H1 (cell line): Measurements from ENCODE around the gene ADCY9. TPM values are rescaled to one million over a fixed set of nuclear protein-coding genes. Genes with fewer than 3 reads are reported as not detected.

Experiments used
- CTCF ChIA-PET: fragments of 300-600 bp; sonication (Branson Sonifier 250); formaldehyde crosslinking; loops from one replicate; lab custom pipeline; 2021; ENCODE audit not compliant: partially characterized antibody; lab: Charles Lee
- POLR2A ChIA-PET: fragments of 300-600 bp; sonication (Branson Sonifier 250); formaldehyde crosslinking; loops from one replicate; lab custom pipeline; 2021; ENCODE audit warnings: inconsistent platforms; ENCODE audit not compliant: partially characterized antibody; lab: Charles Lee
- DNase-seq, 2 experiments: peaks; one replicate each; pipeline versions ENCODE4 v3.0.0 to v3.0.0-alpha.2; 2010 to 2022; ENCODE audit warnings: low spot score in 2 of 2, low read depth in 1 of 2, mixed read lengths in 1 of 2
- FAIRE-seq: peaks from 2 replicates; lab custom pipeline; 2011; peaks lifted over from hg19 to GRCh38; lab: Jason Lieb, UNC
- H2AFZ ChIP-seq: 2 replicates; pipeline ENCODE4 v1.8.1; 2012; ENCODE audit warnings: low read length, inconsistent platforms
- H2AK5ac ChIP-seq: 2 replicates; pipeline ENCODE4 v1.6.1; 2013; ENCODE audit warnings: low read depth, low read length
- H2BK120ac ChIP-seq: replicated peaks from 2 replicates; pipeline ENCODE3; 2013; ENCODE audit warnings: low read depth, low read length, inconsistent platforms
- H2BK12ac ChIP-seq: 2 replicates; pipeline ENCODE4 v1.6.1; 2013; ENCODE audit warnings: low read depth, low read length
- H2BK15ac ChIP-seq: 2 replicates; pipeline ENCODE4 v1.6.1; 2013; ENCODE audit warnings: low read length
- H2BK20ac ChIP-seq: 2 replicates; pipeline ENCODE4 v1.6.1; 2013; ENCODE audit warnings: low read length
- H2BK5ac ChIP-seq: 2 replicates; pipeline ENCODE4 v1.6.1; 2013; ENCODE audit warnings: low read depth, low read length
- H3K14ac ChIP-seq: 2 replicates; pipeline ENCODE4 v1.6.1; 2013; ENCODE audit warnings: inconsistent platforms; ENCODE audit not compliant: insufficient read length
- H3K18ac ChIP-seq: 2 replicates; pipeline ENCODE4 v1.6.1; 2013; ENCODE audit warnings: low read length; ENCODE audit errors: extremely low read depth
- H3K23ac ChIP-seq: 2 replicates; pipeline ENCODE4 v1.6.1; 2013; ENCODE audit warnings: inconsistent platforms; ENCODE audit not compliant: insufficient read length
- H3K23me2 ChIP-seq: 2 replicates; pipeline ENCODE4 v1.6.1; 2013; ENCODE audit warnings: low read depth, low read length
- H3K27ac ChIP-seq: 2 replicates; pipeline ENCODE4 v1.6.1; 2011; ENCODE audit warnings: low read depth, low read length, inconsistent platforms
- H3K27me3 ChIP-seq, 4 experiments: replicated peaks in 1 of 4; 1 replicate in 1 of 4; 2 replicates in 3 of 4; pipeline versions ENCODE4 v1.6.1 to v1.8.1; 2011 to 2013; ENCODE audit warnings: low read length in 3 of 4, mild to moderate bottlenecking in 3 of 4, inconsistent platforms in 2 of 4, mixed read lengths in 2 of 4, moderate library complexity in 1 of 4; ENCODE audit not compliant: control insufficient read depth in 3 of 4, insufficient read depth in 3 of 4; ENCODE audit errors: extremely low read depth in 1 of 4
- H3K36me3 ChIP-seq, 4 experiments: 2 replicates each; pipeline versions ENCODE4 v1.6.1 to v1.8.1; 2011 to 2013; ENCODE audit warnings: mild to moderate bottlenecking in 4 of 4, low read length in 3 of 4, moderate library complexity in 2 of 4, control low read depth in 1 of 4, inconsistent platforms in 1 of 4; ENCODE audit not compliant: insufficient read depth in 4 of 4, control insufficient read depth in 2 of 4
- H3K4ac ChIP-seq: replicated peaks from 2 replicates; pipeline ENCODE3; 2013; ENCODE audit warnings: low read length, low read depth, mixed read lengths, inconsistent platforms; ENCODE audit not compliant: insufficient read length
- H3K4me1 ChIP-seq, 4 experiments: replicated peaks in 1 of 4; 1 replicate in 1 of 4; 2 replicates in 3 of 4; pipeline versions ENCODE4 v1.6.1 to v1.8.1; 2011 to 2013; ENCODE audit warnings: low read length in 3 of 4, inconsistent platforms in 2 of 4, mixed read lengths in 1 of 4; ENCODE audit not compliant: insufficient read depth in 4 of 4, control insufficient read depth in 3 of 4
- H3K4me2 ChIP-seq, 2 experiments: 2 replicates each; pipeline versions ENCODE4 v1.6.1 to v1.8.1; 2011 to 2013; ENCODE audit warnings: low read depth in 2 of 2, low read length in 2 of 2, control low read depth in 1 of 2, inconsistent platforms in 1 of 2, mild to moderate bottlenecking in 1 of 2; ENCODE audit not compliant: insufficient read depth in 1 of 2
- H3K4me3 ChIP-seq, 4 experiments: fragments of 200-600, 300-600 bp in 1 of 4; sonication (generic), shearing (Covaris generic), sonication (Bioruptor Twin) in 1 of 4; 2 replicates each; pipeline versions ENCODE4 v1.5.1 to v1.8.1; 2011 to 2016; ENCODE audit warnings: low read length in 4 of 4, low read depth in 3 of 4, control low read depth in 2 of 4, inconsistent platforms in 2 of 4, mild to moderate bottlenecking in 2 of 4, mixed read lengths in 1 of 4, moderate library complexity in 1 of 4; ENCODE audit not compliant: insufficient read depth in 2 of 4; ENCODE audit errors: extremely low read depth in 1 of 4
- H3K56ac ChIP-seq: replicated peaks from 2 replicates; pipeline ENCODE3; 2013; ENCODE audit warnings: low read depth, mild to moderate bottlenecking, mixed read lengths, low read length, inconsistent platforms; ENCODE audit not compliant: insufficient read length
- H3K79me1 ChIP-seq: 2 replicates; pipeline ENCODE4 v1.6.1; 2013; ENCODE audit warnings: low read depth, low read length, control low read depth
- H3K79me2 ChIP-seq, 2 experiments: 2 replicates each; pipeline versions ENCODE4 v1.6.1 to v1.8.1; 2012 to 2013; ENCODE audit warnings: low read length in 2 of 2, mild to moderate bottlenecking in 2 of 2, inconsistent platforms in 1 of 2; ENCODE audit not compliant: insufficient read depth in 2 of 2, control insufficient read depth in 1 of 2
- H3K9ac ChIP-seq, 4 experiments: replicated peaks in 1 of 4; 1 replicate in 1 of 4; 2 replicates in 3 of 4; pipeline versions ENCODE4 v1.6.1 to v1.8.1; 2011 to 2013; ENCODE audit warnings: low read depth in 3 of 4, low read length in 3 of 4, control low read depth in 2 of 4, mild to moderate bottlenecking in 2 of 4, moderate library complexity in 2 of 4, inconsistent platforms in 1 of 4; ENCODE audit errors: extremely low read depth in 1 of 4
- H3K9me3 ChIP-seq, 2 experiments: 2 replicates each; pipeline versions ENCODE4 v1.6.1 to v1.8.1; 2012 to 2013; ENCODE audit warnings: mild to moderate bottlenecking in 2 of 2, moderate library complexity in 2 of 2, control low read depth in 1 of 2, inconsistent platforms in 1 of 2, low read depth in 1 of 2, low read length in 1 of 2, mixed read lengths in 1 of 2; ENCODE audit not compliant: insufficient read depth in 2 of 2
- H4K20me1 ChIP-seq, 2 experiments: replicated peaks in 1 of 2; 2 replicates each; pipeline versions ENCODE3 to v1.8.1; 2011 to 2013; ENCODE audit warnings: inconsistent platforms in 2 of 2, low read length in 2 of 2, mild to moderate bottlenecking in 1 of 2; ENCODE audit not compliant: insufficient read depth in 2 of 2, control insufficient read depth in 1 of 2
- H4K5ac ChIP-seq: 2 replicates; pipeline ENCODE4 v1.6.1; 2013; ENCODE audit warnings: low read length, low read depth, mixed read lengths, inconsistent platforms; ENCODE audit not compliant: insufficient read length
- H4K8ac ChIP-seq: 2 replicates; pipeline ENCODE4 v1.8.0; 2013; ENCODE audit warnings: mild to moderate bottlenecking, moderate library complexity, low read length, inconsistent platforms; ENCODE audit not compliant: insufficient read depth; ENCODE audit errors: extremely low read depth
- H4K91ac ChIP-seq: replicated peaks from 2 replicates; pipeline ENCODE3; 2013; ENCODE audit warnings: low read length, mixed read lengths, inconsistent platforms; ENCODE audit not compliant: insufficient read length
- RBBP5 ChIP-seq: IDR thresholded peaks from 2 replicates; pipeline ENCODE4 v1.7.1; 2012; ENCODE audit warnings: low read depth, mild to moderate bottlenecking, inconsistent platforms, low read length, moderate library complexity, borderline replicate concordance
- WGBS, 2 experiments: shearing (Covaris generic) in 1 of 2; methylation state at CpG; one replicate each; pipeline versions ENCODE4 v1.1.6 to v1.1.7; 2013 to 2015; ENCODE audit warnings: low lambda C conversion rate in 2 of 2, mixed read lengths in 2 of 2, inconsistent platforms in 1 of 2, low coverage in 1 of 2, missing lambda C conversion rate in 1 of 2; ENCODE audit not compliant: insufficient replicate concordance in 2 of 2, insufficient coverage in 1 of 2, insufficient read length in 1 of 2; ENCODE audit errors: extremely low coverage in 1 of 2, missing lambda C conversion rate in 1 of 2; 5-methylcytosine and 5-hydroxymethylcytosine counted together
- polyA plus RNA-seq, 7 experiments: library from polyadenylated mRNA; depleted of rRNA in 3 of 7; stranded (reverse) in 5 of 7; unstranded in 2 of 7; fragments of >200 nt in 5 of 7; fragments of 200-250 nt in 2 of 7; gene quantifications; 1 replicate in 5 of 7; 2 replicates in 1 of 7; 4 replicates in 1 of 7; pipeline versions ENCODE4 v1.2.1 to v1.2.3, GENCODE V29; 2011 to 2013; ENCODE audit warnings: missing spikeins in 2 of 7, mixed read lengths in 2 of 7
- total RNA-seq: library from RNA; stranded (reverse); fragmentation: NEBNext Ultra II Directional; extraction: Animal tissue kit (Norgen Biotek cat#: 25700); gene quantifications from 2 replicates; pipeline ENCODE4 v1.2.1, GENCODE V29; 2021

Gene ADCY9
- total and polyA plus RNA-seq, 2 of the 8 experiments (the other 6 are each of a cell fraction or from before 2014, with no cell fraction given) = 5.4 to 13.1 TPM

- DNase-seq = no peak
- no peaks in the 10 kb centered on the region for H4K20me1 ChIP-seq
- H2BK12ac ChIP-seq = no peak overlapping the region
- CTCF ChIA-PET = interaction anchor here (1.2 to 2.3 kb wide), 2 partner anchors 18 to 177 kb away, joined by 3 to 11 read pairs; no protein-coding TSS in a partner anchor
- H2BK5ac ChIP-seq = no peak overlapping the region
- H3K56ac ChIP-seq = no peak overlapping the region
- H3K9ac ChIP-seq = no peak overlapping the region
- no peaks in the 10 kb centered on the region for H3K4me1 ChIP-seq
- no peak overlapping the region for H2BK15ac ChIP-seq
- no peak for FAIRE-seq
- H3K23ac ChIP-seq = no peak overlapping the region
- no peak overlapping the region for H2BK20ac ChIP-seq
- H3K4ac ChIP-seq = no peak overlapping the region
- no peak overlapping the region for H2AFZ ChIP-seq
- no peaks in the 10 kb centered on the region for H3K23me2 ChIP-seq
- H3K27me3 ChIP-seq = no peaks in the 10 kb centered on the region
- H3K9me3 ChIP-seq = no peaks in the 10 kb centered on the region
- no peak overlapping the region for H4K91ac ChIP-seq
- H3K79me1 ChIP-seq = no peaks in the 10 kb centered on the region
- 96% methylated on average over 17 of the region's 17 CpGs; no CpG with 5 or more reads in 1 of the 2 experiments for WGBS, 2 experiments
- H3K18ac ChIP-seq = no peak overlapping the region
- H3K14ac ChIP-seq = no peak overlapping the region
- H2AK5ac ChIP-seq = no peak overlapping the region
- H4K8ac ChIP-seq = no peak overlapping the region
- POLR2A ChIA-PET = interaction anchor here (0.9 kb wide), 2 partner anchors 21 to 28 kb away, joined by 3 to 5 read pairs; no protein-coding TSS in a partner anchor
- no peak overlapping the region for H3K4me2 ChIP-seq
- no peak overlapping the region for H2BK120ac ChIP-seq
- no peaks in the 10 kb centered on the region for H3K79me2 ChIP-seq
- no peaks in the 10 kb centered on the region for H3K36me3 ChIP-seq
- no peak overlapping the region for H3K27ac ChIP-seq
- H4K5ac ChIP-seq = no peak overlapping the region
- no peak overlapping the region for H3K4me3 ChIP-seq
- TF ChIP-seq RBBP5 = no peak
Observed at GRCh38 chr16:4159726-4160125, 43.5 kb upstream of the ADCY9 start.
